Upper lobe of left lung (tissue), 6 donors: ENCODE results near the gene PRKAA2. TPM values are rescaled to one million over a fixed set of nuclear protein-coding genes. Genes with fewer than 3 reads are reported as not detected.

ENCODE experiments used
- ATAC-seq, 2 donors: fragments of 200-7000 bp; cut with Tn5 transposase; one replicate each; pipeline ENCODE4 v1.9.1; 2022; ENCODE audit warnings: mild to moderate bottlenecking in 2 of 2, moderate library complexity in 2 of 2; ENCODE audit not compliant: low FRiP score in 2 of 2
- DNase-seq, 2 donors: peaks; one replicate each; pipeline ENCODE4 v3.0.0-alpha.2; 2019 to 2020
- H3K27ac ChIP-seq, 4 donors: fragments of 200-600 bp; sonication (generic); one replicate each; pipeline ENCODE4 v1.5.1; 2016 to 2019
- H3K27me3 ChIP-seq, 4 donors: fragments of 200-600 bp; sonication (generic); one replicate each; pipeline ENCODE4 v1.5.1; 2017 to 2019
- H3K36me3 ChIP-seq, 4 donors: fragments of 200-600 bp; sonication (generic); one replicate each; pipeline ENCODE4 v1.5.1; 2016 to 2019
- H3K4me1 ChIP-seq, 4 donors: fragments of 200-600 bp; sonication (generic); one replicate each; pipeline ENCODE4 v1.5.1; 2018 to 2019
- H3K4me3 ChIP-seq, 4 donors: fragments of 200-600 bp; sonication (generic); one replicate each; pipeline ENCODE4 v1.5.1; 2017 to 2019; ENCODE audit warnings: mild to moderate bottlenecking in 2 of 4, moderate library complexity in 1 of 4
- H3K9me3 ChIP-seq, 4 donors: fragments of 200-600 bp; sonication (generic); one replicate each; pipeline ENCODE4 v1.5.1; 2018 to 2019
- EP300 ChIP-seq, 4 donors: sonication (generic); formaldehyde crosslinking; IDR thresholded peaks; one replicate each; pipeline ENCODE4 v1.5.1; 2017; ENCODE audit warnings: antibody characterized with exemption in 4 of 4, control low read depth in 2 of 4
- POLR2A ChIP-seq, 4 donors: fragments of 450-650 bp; IDR thresholded peaks; one replicate each; pipeline ENCODE4 v1.5.1; 2016 to 2017; ENCODE audit warnings: antibody characterized with exemption in 4 of 4, mild to moderate bottlenecking in 2 of 4
- POLR2AphosphoS5 ChIP-seq, 2 donors: sonication (generic); formaldehyde crosslinking; IDR thresholded peaks; one replicate each; pipeline ENCODE4 v1.5.1; 2017; ENCODE audit warnings: antibody characterized with exemption in 2 of 2
- WGBS, 2 donors: methylation state at CpG; one replicate each; pipeline ENCODE4 v1.1.5; 2017 to 2018; 5-methylcytosine and 5-hydroxymethylcytosine counted together
- total RNA-seq, 6 donors: library from RNA; depleted of rRNA in 4 of 6; stranded (reverse); fragments of >200 nt in 4 of 6; gene quantifications; one replicate each; pipeline versions ENCODE4 v1.1.0 to v1.2.1, GENCODE V29; 2016 to 2021
- TF ChIP-seq, protein P1 (sequence below), 6 experiments: fragments of 450-650 bp in 4 of 6; fragments of 200-600 bp in 2 of 6; sonication (generic) in 2 of 6; IDR thresholded peaks; one replicate each; pipeline ENCODE4 v1.5.1; 2016 to 2019; ENCODE audit warnings: antibody characterized with exemption in 6 of 6
- donor health status: DM: no; HTN: no; CAD: no; lungs with moderate emphysema.
- donor health status: DM: no; HTN: yes; CAD: no; lungs with severe emphysema.

The PRKAA2 gene
- total RNA-seq, 6 donors from 2014 or later, result 0.78 to 8.2 (median 1.6) TPM

DNA sequence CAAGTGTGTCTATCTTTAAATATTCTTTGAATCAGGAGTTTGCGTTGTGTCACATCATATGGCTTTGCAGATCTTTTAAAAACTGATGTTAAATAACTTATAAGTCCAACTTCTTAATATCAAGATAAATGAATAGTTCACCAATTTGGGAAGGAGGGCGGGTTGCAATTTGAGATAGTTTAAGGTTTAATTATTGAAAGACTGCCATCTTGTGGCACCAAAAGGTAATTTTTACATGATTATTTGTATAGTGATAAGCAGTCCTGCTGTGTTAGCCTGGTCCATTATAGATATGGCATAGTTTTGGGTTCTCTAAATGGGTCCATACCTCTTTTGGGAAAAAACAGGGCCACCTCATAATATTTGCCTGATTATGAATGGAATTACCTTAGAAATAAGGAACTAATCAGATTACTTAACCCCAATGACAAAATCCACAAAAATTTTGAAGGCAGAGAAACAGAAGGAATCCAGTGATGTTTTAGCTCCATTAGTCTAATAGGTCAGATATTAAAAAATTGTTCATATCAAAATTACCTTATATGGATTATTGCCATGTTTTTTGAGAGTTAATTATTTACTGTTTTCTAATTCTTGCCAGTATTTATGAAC, 64.3 kb downstream of the PRKAA2 start:
- no peak for DNase-seq
- H3K36me3 ChIP-seq, result peaks cover 0 to 3% (median 0%) of the 10 kb centered on the region in 4 donors
- no peaks in the 10 kb centered on the region for H3K9me3 ChIP-seq
- no peaks in the 10 kb centered on the region for H3K4me1 ChIP-seq
- no peaks in the 10 kb centered on the region for H3K27me3 ChIP-seq
- H3K27ac ChIP-seq, result no peak overlapping the region
- no peak for TF ChIP-seq EP300 (IDR thresholded peaks at IDR 0.05)
- TF ChIP-seq, protein P1, sequence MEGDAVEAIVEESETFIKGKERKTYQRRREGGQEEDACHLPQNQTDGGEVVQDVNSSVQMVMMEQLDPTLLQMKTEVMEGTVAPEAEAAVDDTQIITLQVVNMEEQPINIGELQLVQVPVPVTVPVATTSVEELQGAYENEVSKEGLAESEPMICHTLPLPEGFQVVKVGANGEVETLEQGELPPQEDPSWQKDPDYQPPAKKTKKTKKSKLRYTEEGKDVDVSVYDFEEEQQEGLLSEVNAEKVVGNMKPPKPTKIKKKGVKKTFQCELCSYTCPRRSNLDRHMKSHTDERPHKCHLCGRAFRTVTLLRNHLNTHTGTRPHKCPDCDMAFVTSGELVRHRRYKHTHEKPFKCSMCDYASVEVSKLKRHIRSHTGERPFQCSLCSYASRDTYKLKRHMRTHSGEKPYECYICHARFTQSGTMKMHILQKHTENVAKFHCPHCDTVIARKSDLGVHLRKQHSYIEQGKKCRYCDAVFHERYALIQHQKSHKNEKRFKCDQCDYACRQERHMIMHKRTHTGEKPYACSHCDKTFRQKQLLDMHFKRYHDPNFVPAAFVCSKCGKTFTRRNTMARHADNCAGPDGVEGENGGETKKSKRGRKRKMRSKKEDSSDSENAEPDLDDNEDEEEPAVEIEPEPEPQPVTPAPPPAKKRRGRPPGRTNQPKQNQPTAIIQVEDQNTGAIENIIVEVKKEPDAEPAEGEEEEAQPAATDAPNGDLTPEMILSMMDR (IDR thresholded peaks at IDR 0.05), result peak in 5 of 6 experiments; percentile 29 to 67 (median 58)
- TF ChIP-seq POLR2A (IDR thresholded peaks at IDR 0.05), result no peak
- no peak for TF ChIP-seq POLR2AphosphoS5 (IDR thresholded peaks at IDR 0.05)
- no peak overlapping the region for H3K4me3 ChIP-seq
- ATAC-seq, result peak in 1 of 2 donors; percentile 66
- 9 to 13% methylated on average over 2 of the region's 2 CpGs for WGBS, 2 donors

DNA sequence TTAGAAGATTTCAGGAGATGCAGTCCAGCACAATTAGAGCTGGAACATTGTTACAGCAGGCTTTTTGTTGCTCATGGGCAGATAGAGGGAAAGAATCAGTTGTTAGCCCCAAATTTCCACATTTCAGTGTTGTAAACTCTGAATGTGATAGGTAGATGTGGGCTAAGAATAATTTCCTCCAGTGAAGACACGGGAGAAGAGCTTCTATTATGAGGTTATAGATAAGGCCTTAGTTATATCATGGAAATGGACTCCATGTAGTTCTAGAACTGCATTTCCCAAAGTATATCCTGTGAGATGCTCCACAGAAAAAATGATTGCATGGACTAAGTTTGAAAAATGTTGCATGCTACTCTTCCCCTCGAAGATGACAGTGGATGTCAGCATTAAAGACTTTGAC, 64.9 kb downstream of the PRKAA2 start:
- no peaks in the 10 kb centered on the region for H3K27me3 ChIP-seq
- H3K9me3 ChIP-seq, result no peaks in the 10 kb centered on the region
- H3K4me1 ChIP-seq, result no peaks in the 10 kb centered on the region
- H3K27ac ChIP-seq, result no peak overlapping the region
- peaks cover 0 to 3% (median 0%) of the 10 kb centered on the region in 4 donors for H3K36me3 ChIP-seq
- no peak for TF ChIP-seq POLR2AphosphoS5 (IDR thresholded peaks at IDR 0.05)
- TF ChIP-seq, protein P1 (IDR thresholded peaks at IDR 0.05), result no peak
- no peak for ATAC-seq
- H3K4me3 ChIP-seq, result no peak overlapping the region
- WGBS, 2 donors, result 48 to 51% methylated on average over 2 of the region's 2 CpGs
- DNase-seq, result no peak

DNA sequence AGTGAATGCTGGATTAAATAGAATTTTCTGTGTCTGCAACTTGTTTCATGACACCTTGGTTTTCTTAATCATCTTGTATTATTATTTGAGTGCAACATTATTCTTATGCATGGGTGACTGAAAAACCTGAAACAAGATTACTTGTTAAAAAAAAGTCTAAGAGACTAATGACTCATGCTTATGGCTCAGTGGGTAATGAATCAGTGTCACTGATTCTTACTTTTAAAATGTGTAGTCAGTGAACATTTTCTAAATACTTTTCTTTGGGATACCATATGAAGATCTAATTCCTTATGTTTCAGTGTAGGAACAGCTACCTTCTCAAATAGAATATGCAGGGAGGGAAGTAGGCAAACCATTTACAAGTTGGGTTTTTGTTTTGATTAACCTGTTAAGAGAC, 65.5 kb downstream of the PRKAA2 start:
- no peak for ATAC-seq
- Histone ChIP-seq H3K4me3 (no peak overlapping the region), H3K9me3 (no peaks in the 10 kb centered on the region), H3K4me1 (no peaks in the 10 kb centered on the region), H3K27ac (no peak overlapping the region), H3K36me3 (peaks cover 0 to 3% (median 0%) of the 10 kb centered on the region in 4 donors), H3K27me3 (no peaks in the 10 kb centered on the region)
- no peak for DNase-seq
- TF ChIP-seq POLR2A (IDR thresholded peaks at IDR 0.05) (no peak), EP300 (IDR thresholded peaks at IDR 0.05) (no peak), POLR2AphosphoS5 (IDR thresholded peaks at IDR 0.05) (no peak)
- TF ChIP-seq, protein P1 (IDR thresholded peaks at IDR 0.05), result no peak

DNA sequence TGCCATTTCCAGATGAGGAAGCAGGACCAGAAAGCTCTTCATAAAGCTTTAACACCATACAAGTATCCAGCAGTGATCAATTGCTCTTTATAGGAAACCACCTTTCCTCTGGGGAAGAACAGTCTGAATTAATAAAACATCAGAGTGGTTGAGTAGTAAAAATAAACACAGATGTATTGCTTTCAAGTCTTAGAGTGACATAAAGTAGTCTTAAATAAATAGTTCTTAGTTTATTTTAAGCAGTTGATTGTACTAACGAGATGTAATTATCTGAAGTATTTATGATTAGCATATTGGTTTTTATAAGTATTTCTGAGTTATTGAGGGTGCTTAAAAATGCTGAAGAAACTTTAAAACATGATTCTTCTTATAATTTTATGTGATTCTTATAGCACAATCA, 67.0 kb downstream of the PRKAA2 start:
- no peak for DNase-seq
- TF ChIP-seq EP300 (IDR thresholded peaks at IDR 0.05), result no peak
- 31 to 59% methylated on average over 1 of the region's 1 CpG for WGBS, 2 donors
- H3K4me3 ChIP-seq, result no peak overlapping the region
- no peak overlapping the region for H3K27ac ChIP-seq
- no peaks in the 10 kb centered on the region for H3K4me1 ChIP-seq
- H3K36me3 ChIP-seq, result no peaks in the 10 kb centered on the region
- H3K9me3 ChIP-seq, result no peaks in the 10 kb centered on the region
- ATAC-seq, result no peak
- H3K27me3 ChIP-seq, result no peaks in the 10 kb centered on the region

DNA sequence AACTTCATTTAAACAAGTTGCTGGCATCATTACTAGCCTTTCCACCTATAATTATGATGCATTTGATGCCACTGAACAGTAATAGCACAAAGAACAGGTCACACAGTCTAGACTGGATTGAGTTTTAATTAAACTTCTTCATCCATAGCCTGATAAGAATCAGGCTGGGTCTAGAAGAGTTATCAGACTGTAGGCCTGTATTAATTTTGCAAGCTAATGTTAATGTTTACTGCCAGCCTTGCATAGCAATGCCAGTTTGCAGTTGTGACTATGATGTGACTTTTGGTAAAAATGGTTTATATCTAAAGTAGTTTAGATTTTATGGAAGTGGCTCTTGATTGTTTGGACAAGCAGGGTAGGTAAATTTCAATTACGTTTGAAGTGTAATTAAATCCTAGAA, 68.0 kb downstream of the PRKAA2 start:
- TF ChIP-seq EP300 (IDR thresholded peaks at IDR 0.05), result no peak
- TF ChIP-seq POLR2A (IDR thresholded peaks at IDR 0.05), result no peak
- TF ChIP-seq POLR2AphosphoS5 (IDR thresholded peaks at IDR 0.05), result no peak
- TF ChIP-seq, protein P1 (IDR thresholded peaks at IDR 0.05), result no peak
- DNase-seq (no peak), ATAC-seq (no peak)
- no peaks in the 10 kb centered on the region for H3K9me3 ChIP-seq
- WGBS, 2 donors, result 62% methylated on average over 1 of the region's 1 CpG
- H3K4me3 ChIP-seq, result no peak overlapping the region
- H3K36me3 ChIP-seq, result no peaks in the 10 kb centered on the region
- H3K27ac ChIP-seq, result no peak overlapping the region
- no peaks in the 10 kb centered on the region for H3K27me3 ChIP-seq
- no peaks in the 10 kb centered on the region for H3K4me1 ChIP-seq
